ENCODE data around the gene VSTM2B.

VSTM2B gene

GRCh38 chr19:29547981-29548380 lies 22.2 kb downstream of the VSTM2B start:
- DNase-seq (ENCODE audit: low read depth), result no peak
- TF ChIP-seq CTCF (conservative IDR thresholded peaks at IDR 0.05; ENCODE audit: control insufficient read depth, insufficient read depth, low read depth, low read length), result no peak
- H3K4me3 ChIP-seq (ENCODE audit: control insufficient read depth, low read depth, low read length), result no peak overlapping the region

- no peak overlapping the region for H3K4me3 ChIP-seq (ENCODE audit: control insufficient read depth, low read depth, low read length)
- DNase-seq (ENCODE audit: low read depth), result no peak
- no peak for TF ChIP-seq CTCF (conservative IDR thresholded peaks at IDR 0.05; ENCODE audit: control insufficient read depth, insufficient read depth, low read depth, low read length)
These were observed 22.8 kb downstream of the VSTM2B start for GRCh38 chr19:29548483-29549085.

- no peak overlapping the region for H3K4me3 ChIP-seq (ENCODE audit: control insufficient read depth, low read depth, low read length)
- no peak for TF ChIP-seq CTCF (conservative IDR thresholded peaks at IDR 0.05; ENCODE audit: control insufficient read depth, insufficient read depth, low read depth, low read length)
- no peak for DNase-seq (ENCODE audit: low read depth)
These were observed 23.6 kb downstream of the VSTM2B start for GRCh38 chr19:29549105-29550070.

- no peak for TF ChIP-seq CTCF (conservative IDR thresholded peaks at IDR 0.05; ENCODE audit: control insufficient read depth, insufficient read depth, low read depth, low read length)
- DNase-seq (ENCODE audit: low read depth), result no peak
- H3K4me3 ChIP-seq (ENCODE audit: control insufficient read depth, low read depth, low read length), result no peak overlapping the region
These were observed 25.1 kb downstream of the VSTM2B start for GRCh38 chr19:29550896-29551295.

- TF ChIP-seq CTCF (conservative IDR thresholded peaks at IDR 0.05; ENCODE audit: control insufficient read depth, insufficient read depth, low read depth, low read length), result no peak
- no peak overlapping the region for H3K4me3 ChIP-seq (ENCODE audit: control insufficient read depth, low read depth, low read length)
These were observed 26.0 kb downstream of the VSTM2B start for GRCh38 chr19:29551774-29552173.

GRCh38 chr19:29552454-29553280 lies 26.9 kb downstream of the VSTM2B start:
- no peak overlapping the region for H3K4me3 ChIP-seq (ENCODE audit: control insufficient read depth, low read depth, low read length)
- no peak for TF ChIP-seq CTCF (conservative IDR thresholded peaks at IDR 0.05; ENCODE audit: control insufficient read depth, insufficient read depth, low read depth, low read length)
- no peak for DNase-seq (ENCODE audit: low read depth)

More at GRCh38 chr19:29551774-29552173, 26.0 kb downstream of the VSTM2B start:
- DNase-seq (ENCODE audit: low read depth), result no peak
